NK-92 treated with Interleukin-12 subunit alpha and Interleukin-12 subunit beta, amount 100 ng/mL, for 24 hours (cell line): Measurements from ENCODE around the gene PIAS4.

Source experiments
- DNase-seq: peaks from one replicate; lab custom pipeline; 2025; lab: John Stamatoyannopoulos, UW

The PIAS4 gene

GRCh38 chr19:3977242-3978143 lies 30.0 kb upstream of the PIAS4 start:
- no peak for DNase-seq

GRCh38 chr19:3978145-3978544 lies 29.4 kb upstream of the PIAS4 start:
- no peak for DNase-seq

GRCh38 chr19:3979289-3979673 lies 28.3 kb upstream of the PIAS4 start:
- no peak for DNase-seq

GRCh38 chr19:3979674-3980352 lies 27.7 kb upstream of the PIAS4 start:
- no peak for DNase-seq

- no peak for DNase-seq
Observed at GRCh38 chr19:3980353-3981251, 26.9 kb upstream of the PIAS4 start.

GRCh38 chr19:3981373-3981735 lies 26.2 kb upstream of the PIAS4 start:
- no peak for DNase-seq

GRCh38 chr19:3981736-3982681 lies 25.5 kb upstream of the PIAS4 start:
- no peak for DNase-seq

GRCh38 chr19:3982701-3983541 lies 24.6 kb upstream of the PIAS4 start:
- no peak for DNase-seq

GRCh38 chr19:3983542-3983914 lies 24.0 kb upstream of the PIAS4 start:
- DNase-seq, result no peak

GRCh38 chr19:3983936-3984583 lies 23.5 kb upstream of the PIAS4 start:
- no peak for DNase-seq

GRCh38 chr19:3984584-3984907 lies 23.0 kb upstream of the PIAS4 start:
- DNase-seq, result no peak

- peak; percentile 85 for DNase-seq
Observed at GRCh38 chr19:3984908-3985642, 22.5 kb upstream of the PIAS4 start, which contains the start of gene EEF2. Gene EEF2 (minus strand): TSS chr19:3985463. CDS start chr19:3985380, 83 bp downstream.

- no peak for DNase-seq
Observed at GRCh38 chr19:3985643-3986259, 21.8 kb upstream of the PIAS4 start.

- DNase-seq, result peak; percentile 24
Observed at GRCh38 chr19:3986260-3987041, 21.1 kb upstream of the PIAS4 start.

- peak; percentile 79 for DNase-seq
Observed at GRCh38 chr19:3987619-3988371, 19.7 kb upstream of the PIAS4 start.

- no peak for DNase-seq
Observed at GRCh38 chr19:3990815-3991117, 16.8 kb upstream of the PIAS4 start.

- no peak for DNase-seq
Observed at GRCh38 chr19:3995607-3996006, 11.9 kb upstream of the PIAS4 start.
